K562 (cell line): ENCODE results near the gene LRFN2. TPM values are rescaled to one million over a fixed set of nuclear protein-coding genes. Genes with fewer than 3 reads are reported as not detected.

ENCODE experiments used
- ATAC-seq: fragments of 200-7000 bp; cut with Tn5 transposase; 3 replicates; pipeline ENCODE4 v1.9.1; 2020; ENCODE audit warnings: moderate library complexity
- BruUV-seq: library from RNA; stranded (reverse); fragments of 400-500 nt; replicated peaks from 2 replicates; lab custom pipeline; 2021; lab: Mats Ljungman, UMichigan
- CTCF ChIA-PET: fragments of 300-600 bp; formaldehyde crosslinking; extraction: SDS; loops from one replicate; lab custom pipeline; 2021; ENCODE audit warnings: low intra/inter-chr PET ratio; lab: Yijun Ruan, JAX
- POLR2A ChIA-PET: fragments of 300-600, 350-650 bp; sonication (Branson Sonifier 250); formaldehyde crosslinking; extraction: SDS; loops from one replicate; lab custom pipeline; 2021; ENCODE audit warnings: antibody characterized with exemption, inconsistent platforms; lab: Yijun Ruan, JAX
- DNase-seq, 4 experiments: peaks; one replicate each; pipeline versions ENCODE4 v3.0.0 to v3.0.0-alpha.2; 2011 to 2018; ENCODE audit warnings: low spot score in 3 of 4, mixed read lengths in 3 of 4; ENCODE audit errors: extremely low read depth in 1 of 4
- FAIRE-seq: peaks from 2 replicates; lab custom pipeline; 2011; peaks lifted over from hg19 to GRCh38; lab: Jason Lieb, UNC
- H2AFZ ChIP-seq: 2 replicates; pipeline ENCODE4 v1.6.0; 2011; ENCODE audit warnings: low read depth, low read length, control low read depth, inconsistent platforms
- H3K27ac ChIP-seq: fragments of 200-600 bp; 3 replicates; pipeline ENCODE4 v1.8.0; 2011; ENCODE audit warnings: low read depth, mild to moderate bottlenecking, control low read depth, inconsistent platforms, low read length, moderate library complexity, mixed read lengths; ENCODE audit errors: extremely low read depth
- H3K27me3 ChIP-seq, 2 experiments: fragments of 300-600 bp in 1 of 2; 2 replicates in 1 of 2; 3 replicates in 1 of 2; pipeline versions ENCODE4 v1.6.0 to v1.8.0; 2011; ENCODE audit warnings: inconsistent platforms in 2 of 2, low read length in 2 of 2, mild to moderate bottlenecking in 1 of 2, mixed read lengths in 1 of 2, moderate library complexity in 1 of 2; ENCODE audit not compliant: control insufficient read depth in 2 of 2, insufficient read depth in 2 of 2
- H3K36me3 ChIP-seq: fragments of 300-600 bp; 3 replicates; pipeline ENCODE4 v1.8.0; 2011; ENCODE audit warnings: mild to moderate bottlenecking, low read length, inconsistent platforms; ENCODE audit not compliant: control insufficient read depth, insufficient read depth
- H3K4me1 ChIP-seq, 2 experiments: fragments of 200-600 bp in 1 of 2; replicated peaks in 1 of 2; 2 replicates in 1 of 2; 3 replicates in 1 of 2; pipeline versions ENCODE4 v1.5.1 to v1.8.0; 2011; ENCODE audit warnings: inconsistent platforms in 2 of 2, low read length in 2 of 2, mild to moderate bottlenecking in 1 of 2, mixed read lengths in 1 of 2, moderate library complexity in 1 of 2; ENCODE audit not compliant: control insufficient read depth in 2 of 2, insufficient read depth in 2 of 2
- H3K4me2 ChIP-seq: 2 replicates; pipeline ENCODE4 v1.6.1; 2011; ENCODE audit warnings: low read length, control low read depth, inconsistent platforms, mixed read lengths; ENCODE audit not compliant: insufficient read depth
- H3K4me3 ChIP-seq: fragments of 200-600 bp; sonication (generic), shearing (Covaris generic); 2 replicates; pipeline ENCODE4 v1.5.1; 2016; ENCODE audit warnings: control low read depth, inconsistent platforms
- H3K79me2 ChIP-seq: fragments of 200-600 bp; 3 replicates; pipeline ENCODE4 v1.8.0; 2011; ENCODE audit warnings: low read length, inconsistent platforms; ENCODE audit not compliant: control insufficient read depth, insufficient read depth
- H3K9ac ChIP-seq, 2 experiments: 2 replicates each; pipeline versions ENCODE4 v1.6.0 to v1.6.1; 2011; ENCODE audit warnings: low read depth in 2 of 2, low read length in 2 of 2, control low read depth in 1 of 2, inconsistent platforms in 1 of 2, mild to moderate bottlenecking in 1 of 2, mixed read lengths in 1 of 2; ENCODE audit not compliant: insufficient read depth in 1 of 2
- H3K9me1 ChIP-seq: one replicate; pipeline ENCODE4 v1.6.0; 2011; ENCODE audit warnings: inconsistent platforms, mild to moderate bottlenecking, low read length, moderate library complexity; ENCODE audit not compliant: control insufficient read depth, insufficient read depth
- H3K9me3 ChIP-seq: replicated peaks from 2 replicates; pipeline ENCODE4 v1.5.1; 2011; ENCODE audit warnings: low read depth, low read length, inconsistent platforms; ENCODE audit not compliant: control insufficient read depth, insufficient read depth
- H4K20me1 ChIP-seq: replicated peaks from 2 replicates; pipeline ENCODE4 v1.6.1; 2011; ENCODE audit warnings: low read length, inconsistent platforms, mixed read lengths; ENCODE audit not compliant: control insufficient read depth, insufficient read depth
- CCNT2 ChIP-seq: IDR thresholded peaks from 2 replicates; pipeline ENCODE4 v1.6.1; 2011; ENCODE audit warnings: borderline replicate concordance, low read depth, mild to moderate bottlenecking, moderate library complexity, mixed read lengths, low read length; ENCODE audit not compliant: insufficient read length; ENCODE audit errors: extremely low read depth
- ETS2 ChIP-seq: IDR thresholded peaks from 2 replicates; pipeline ENCODE4 v1.6.1; 2016; ENCODE audit warnings: borderline replicate concordance, missing genetic modification characterization, mild to moderate bottlenecking, moderate library complexity, missing compliant biosample characterization; ENCODE audit not compliant: poor library complexity, severe bottlenecking
- GTF2F1 ChIP-seq: IDR thresholded peaks from 2 replicates; pipeline ENCODE4 v1.6.1; 2011; ENCODE audit warnings: low read depth, low read length, improper control_type of control experiment
- HMBOX1 ChIP-seq: sonication (generic); IDR thresholded peaks from 2 replicates; pipeline ENCODE4 v1.6.1; 2016
- PREB ChIP-seq: sonication (generic); formaldehyde crosslinking; IDR thresholded peaks from 2 replicates; pipeline ENCODE4 v1.8.1; 2023; ENCODE audit warnings: mild to moderate bottlenecking, missing genetic modification reagents
- RBM17 ChIP-seq: fragments of 200-400 bp; formaldehyde crosslinking; IDR thresholded peaks from 2 replicates; pipeline ENCODE4 v1.6.1; 2017; ENCODE audit warnings: low read depth, mild to moderate bottlenecking, low read length, borderline replicate concordance
- RNF2 ChIP-seq: sonication (generic); IDR thresholded peaks from 2 replicates; pipeline ENCODE4 v1.6.1; 2016
- SIN3B ChIP-seq: fragments of 450-650 bp; IDR thresholded peaks from 2 replicates; pipeline ENCODE4 v1.6.1; 2017; ENCODE audit warnings: low read depth, mild to moderate bottlenecking, moderate library complexity
- SMARCA5 ChIP-seq: fragments of 450-650 bp; IDR thresholded peaks from 2 replicates; pipeline ENCODE4 v1.6.1; 2016
- SREBF1 ChIP-seq: fragments of 150-350 bp; IDR thresholded peaks from 2 replicates; pipeline ENCODE4 v1.6.1; 2014; ENCODE audit warnings: antibody characterized with exemption, low read depth, low read length, borderline replicate concordance
- TRIM28 ChIP-seq: fragments of 450-650 bp; IDR thresholded peaks from 2 replicates; pipeline ENCODE4 v1.6.1; 2017
- ZKSCAN8 ChIP-seq: fragments of 200-800 bp; sonication (Bioruptor generic); IDR thresholded peaks from 2 replicates; pipeline ENCODE4 v1.6.1; 2016; ENCODE audit warnings: missing genetic modification characterization, missing compliant biosample characterization
- ZNF507 ChIP-seq: conservative IDR thresholded peaks from 2 replicates; pipeline ENCODE4 v1.6.1; 2017; ENCODE audit warnings: missing genetic modification characterization, missing compliant biosample characterization
- ZNF609 ChIP-seq: sonication (generic); formaldehyde crosslinking; IDR thresholded peaks from 2 replicates; pipeline ENCODE4 v1.8.1; 2023; ENCODE audit warnings: missing genetic modification reagents, mild to moderate bottlenecking, borderline replicate concordance
- WGBS: fragments of 100-300 bp; shearing (Covaris generic); methylation state at CpG from one replicate; pipeline ENCODE4 v1.1.6; 2016; ENCODE audit warnings: low coverage, mixed read lengths; ENCODE audit not compliant: insufficient coverage; ENCODE audit errors: missing lambda C conversion rate; 5-methylcytosine and 5-hydroxymethylcytosine counted together
- in situ Hi-C: fragments of 300-500 bp; cut with MboI; formaldehyde crosslinking; loops from 4 replicates; pipeline ENCODE4 v1.15.0; 2018; ENCODE audit warnings: inconsistent platforms, mixed read lengths
- intact Hi-C: fragments of 100-400 bp; cut with micrococcal nuclease; formaldehyde crosslinking; loops from 2 replicates; pipeline ENCODE4 v1.14.2; 2022
- polyA plus RNA-seq, 8 experiments: library from polyadenylated mRNA; depleted of rRNA in 4 of 8; stranded (reverse) in 5 of 8; unstranded in 3 of 8; fragments of >200 nt; fragmentation: Nextera tagmentation in 2 of 8; fragmentation: Illumina TruSeq in 1 of 8; extraction: Ambion mirVana in 2 of 8; extraction: Trizol in 1 of 8; gene quantifications; 2 replicates each; pipeline versions ENCODE4 v1.2.1 to v1.2.3, GENCODE V29; 2011 to 2014; ENCODE audit warnings: inconsistent platforms in 1 of 8, missing spikeins in 1 of 8
- total RNA-seq, 7 experiments: library from RNA; depleted of rRNA in 6 of 7; stranded (reverse); fragments of >200 nt in 6 of 7; fragmentation: Illumina TruSeq in 2 of 7; extraction: Trizol in 2 of 7; gene quantifications; 2 replicates each; pipeline versions ENCODE4 v1.2.1 to v1.2.3, GENCODE V29; 2011 to 2021; ENCODE audit warnings: low replicate concordance in 1 of 7

Gene LRFN2
- total and polyA plus RNA-seq, 9 of the 15 experiments (the other 6 are each of a cell fraction or from before 2014, with no cell fraction given), result not detected

DNA sequence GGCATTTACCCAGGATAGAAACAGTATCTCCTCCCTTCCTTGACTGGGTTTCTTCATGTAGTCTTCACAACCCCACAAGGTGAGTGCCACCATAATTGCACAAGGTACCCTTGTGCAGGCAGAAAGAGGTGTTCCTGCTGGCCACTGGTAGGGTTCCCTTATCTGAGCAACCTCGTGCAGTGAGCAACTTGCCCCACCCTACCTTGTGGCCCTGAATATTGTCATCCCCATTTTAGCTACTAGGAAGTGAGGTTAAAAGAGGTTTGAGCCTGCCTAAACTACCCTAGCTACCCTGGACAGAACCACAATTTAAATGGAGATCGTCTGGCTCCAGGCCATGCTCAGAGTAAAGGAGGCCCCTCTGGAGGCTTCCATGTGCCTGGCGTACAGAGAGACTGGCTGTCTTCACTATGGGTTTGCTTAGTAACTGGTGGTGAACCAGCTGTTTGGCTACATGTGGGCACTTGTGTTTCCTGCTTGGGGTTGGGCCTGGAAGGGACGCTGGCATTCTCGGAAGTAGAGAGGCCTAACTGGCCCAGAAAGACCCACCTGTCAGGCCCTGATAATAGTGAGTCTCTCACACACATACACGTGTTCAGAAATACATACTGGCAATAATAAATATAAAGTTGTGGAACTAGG lies 148.8 kb downstream of the LRFN2 start:
- no peaks in the 10 kb centered on the region for H4K20me1 ChIP-seq
- H3K79me2 ChIP-seq, result no peaks in the 10 kb centered on the region
- H3K9ac ChIP-seq, result no peak overlapping the region
- CTCF ChIA-PET, result no interaction called here
- DNase-seq, result peak in 2 of 4 experiments; percentile 5 to 16
- in situ Hi-C loops (no loop called here), intact Hi-C loops (no loop called here)
- no peak overlapping the region for H3K27ac ChIP-seq
- no TSS peak for BruUV-seq
- no peaks in the 10 kb centered on the region for H3K9me1 ChIP-seq
- peak; percentile 40 for FAIRE-seq
- no peaks in the 10 kb centered on the region for H3K36me3 ChIP-seq
- no peaks in the 10 kb centered on the region for H3K9me3 ChIP-seq
- WGBS, result 3% methylated on average over 6 of the region's 6 CpGs
- ATAC-seq, result peak; percentile 64; the same call in 2 of the 3 replicates
- H3K4me3 ChIP-seq, result no peak overlapping the region
- peaks cover under 1 to 30% of the 10 kb centered on the region in 2 experiments; a peak in 2 of 5 replicates for H3K27me3 ChIP-seq
- H3K4me1 ChIP-seq, result peaks cover 0 to 3% of the 10 kb centered on the region in 2 experiments; a peak in 2 of 5 replicates
- POLR2A ChIA-PET, result interaction anchor here (1.0 kb wide), 1 partner anchor 58 kb away, joined by 3 read pairs; no protein-coding TSS in a partner anchor
- H2AFZ ChIP-seq, result peak overlapping the region; percentile 7
- no peak overlapping the region for H3K4me2 ChIP-seq
- TF ChIP-seq ZKSCAN8, result no peak
- TF ChIP-seq GTF2F1, result no peak
- TF ChIP-seq PREB (CRISPR knock-in tag), result no peak
- no peak for TF ChIP-seq ZNF609 (CRISPR knock-in tag)
- TF ChIP-seq ETS2, result no peak
- no peak for TF ChIP-seq SMARCA5
- no peak for TF ChIP-seq RNF2
- TF ChIP-seq CCNT2, result no peak
- no peak for TF ChIP-seq TRIM28
- no peak for TF ChIP-seq SIN3B
- TF ChIP-seq SREBF1, result no peak
- TF ChIP-seq ZNF507, result no peak
- TF ChIP-seq HMBOX1, result 0 out of 2 replicates have a peak, but pooled peaks have one; percentile 14
- no peak for TF ChIP-seq RBM17
